Nephron progenitor cell (in vitro differentiated cells): Measurements from ENCODE around the gene KCNMA1.

Experiments used
- DNase-seq: peaks from one replicate; pipeline ENCODE4 v3.0.0; 2021
- H3K27ac Mint-ChIP-seq: 2 replicates; pipeline ENCODE4 v1.8.0; 2021; ENCODE audit warnings: mild to moderate bottlenecking, moderate library complexity, mixed read lengths
- H3K27me3 Mint-ChIP-seq: 2 replicates; pipeline ENCODE4 v1.8.0; 2021; ENCODE audit warnings: mild to moderate bottlenecking, low read depth, mixed read lengths; ENCODE audit not compliant: poor library complexity
- H3K36me3 Mint-ChIP-seq: 2 replicates; pipeline ENCODE4 v1.8.0; 2021; ENCODE audit warnings: low read depth, mixed read lengths
- H3K4me1 Mint-ChIP-seq: 2 replicates; pipeline ENCODE4 v1.8.0; 2021; ENCODE audit warnings: mixed read lengths
- H3K4me3 Mint-ChIP-seq: 2 replicates; pipeline ENCODE4 v1.8.0; 2021; ENCODE audit warnings: mild to moderate bottlenecking, moderate library complexity, mixed read lengths
- H3K9me3 Mint-ChIP-seq: 2 replicates; pipeline ENCODE4 v1.8.0; 2021; ENCODE audit warnings: mild to moderate bottlenecking, moderate library complexity, mixed read lengths
- TF ChIP-seq, protein P1 (sequence below): fragments of 200-600 bp; sonication (generic); IDR thresholded peaks from 2 replicates; pipeline ENCODE4 v1.5.0; 2021; ENCODE audit warnings: antibody characterized with exemption

KCNMA1 gene

GRCh38 chr10:77228559-77228958, 409.0 kb downstream of the KCNMA1 start:
- DNase-seq = no peak
- no peaks in the 10 kb centered on the region for H3K36me3 Mint-ChIP-seq
- no peak overlapping the region for H3K4me3 Mint-ChIP-seq
- TF ChIP-seq, protein P1, sequence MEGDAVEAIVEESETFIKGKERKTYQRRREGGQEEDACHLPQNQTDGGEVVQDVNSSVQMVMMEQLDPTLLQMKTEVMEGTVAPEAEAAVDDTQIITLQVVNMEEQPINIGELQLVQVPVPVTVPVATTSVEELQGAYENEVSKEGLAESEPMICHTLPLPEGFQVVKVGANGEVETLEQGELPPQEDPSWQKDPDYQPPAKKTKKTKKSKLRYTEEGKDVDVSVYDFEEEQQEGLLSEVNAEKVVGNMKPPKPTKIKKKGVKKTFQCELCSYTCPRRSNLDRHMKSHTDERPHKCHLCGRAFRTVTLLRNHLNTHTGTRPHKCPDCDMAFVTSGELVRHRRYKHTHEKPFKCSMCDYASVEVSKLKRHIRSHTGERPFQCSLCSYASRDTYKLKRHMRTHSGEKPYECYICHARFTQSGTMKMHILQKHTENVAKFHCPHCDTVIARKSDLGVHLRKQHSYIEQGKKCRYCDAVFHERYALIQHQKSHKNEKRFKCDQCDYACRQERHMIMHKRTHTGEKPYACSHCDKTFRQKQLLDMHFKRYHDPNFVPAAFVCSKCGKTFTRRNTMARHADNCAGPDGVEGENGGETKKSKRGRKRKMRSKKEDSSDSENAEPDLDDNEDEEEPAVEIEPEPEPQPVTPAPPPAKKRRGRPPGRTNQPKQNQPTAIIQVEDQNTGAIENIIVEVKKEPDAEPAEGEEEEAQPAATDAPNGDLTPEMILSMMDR = no peak
- peaks cover 11% of the 10 kb centered on the region for H3K4me1 Mint-ChIP-seq
- H3K9me3 Mint-ChIP-seq = peaks cover 2% of the 10 kb centered on the region
- H3K27me3 Mint-ChIP-seq = peaks cover 21% of the 10 kb centered on the region
- H3K27ac Mint-ChIP-seq = no peak overlapping the region

DNA sequence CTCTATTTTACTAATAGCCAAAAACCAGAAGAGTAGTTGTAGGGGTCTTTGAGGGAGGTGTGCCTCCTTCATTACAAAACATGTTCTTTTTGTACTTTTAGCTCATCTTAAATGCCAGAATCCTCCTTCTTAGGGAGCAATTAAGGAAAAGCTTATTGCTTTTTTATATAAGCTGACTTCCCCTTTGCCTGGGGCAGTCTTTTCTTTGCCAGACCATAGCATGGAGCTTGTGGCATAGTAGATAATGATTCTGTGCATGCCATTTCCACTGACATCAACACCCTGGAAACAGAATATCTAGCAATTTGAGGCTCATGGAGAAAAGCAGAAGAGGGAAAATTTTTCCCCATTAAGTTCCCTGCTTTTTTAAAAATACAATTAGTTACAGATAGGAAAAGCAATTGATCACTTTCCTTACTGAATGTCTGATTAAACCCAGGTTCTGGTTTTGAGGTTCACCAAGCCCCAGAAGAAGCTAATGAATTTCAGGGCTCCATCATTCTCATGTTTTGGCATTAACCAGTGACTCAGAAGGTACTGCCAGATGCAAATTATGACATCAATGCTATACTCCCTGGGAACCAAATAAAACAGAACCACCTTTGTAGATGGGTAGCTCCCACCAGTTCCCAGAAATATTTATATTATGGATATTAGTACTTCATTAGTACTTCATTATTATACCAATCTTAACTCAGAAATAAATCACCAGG, 410.6 kb downstream of the KCNMA1 start:
- no peak overlapping the region for H3K4me3 Mint-ChIP-seq
- peaks cover 21% of the 10 kb centered on the region for H3K27me3 Mint-ChIP-seq
- no peaks in the 10 kb centered on the region for H3K36me3 Mint-ChIP-seq
- TF ChIP-seq, protein P1 = no peak
- no peaks in the 10 kb centered on the region for H3K9me3 Mint-ChIP-seq
- DNase-seq = no peak
- H3K4me1 Mint-ChIP-seq = peaks cover 11% of the 10 kb centered on the region
- no peak overlapping the region for H3K27ac Mint-ChIP-seq

DNA sequence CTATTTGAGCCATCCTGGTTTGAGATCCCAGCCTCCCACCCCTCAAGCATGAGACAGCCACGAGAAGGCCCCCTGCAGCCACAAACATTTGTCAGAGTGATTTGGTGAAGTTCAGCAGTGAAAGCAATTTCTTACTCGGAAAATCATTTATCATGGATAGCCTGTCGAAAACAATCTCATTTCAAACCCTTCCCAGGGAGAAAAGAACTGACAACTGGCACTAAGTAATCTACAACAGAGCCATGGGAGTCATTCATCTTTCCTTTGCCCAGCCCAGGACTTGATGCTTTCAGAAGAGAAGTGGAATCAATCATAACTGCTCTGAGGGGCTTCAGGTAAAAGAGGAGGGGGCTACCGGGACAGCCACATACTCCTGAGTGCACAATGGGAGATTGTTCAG, 411.2 kb downstream of the KCNMA1 start:
- no peak for DNase-seq
- TF ChIP-seq, protein P1 = no peak
- H3K4me1 Mint-ChIP-seq = peaks cover 11% of the 10 kb centered on the region
- H3K4me3 Mint-ChIP-seq = no peak overlapping the region
- H3K9me3 Mint-ChIP-seq = no peaks in the 10 kb centered on the region
- no peaks in the 10 kb centered on the region for H3K36me3 Mint-ChIP-seq
- peaks cover 15% of the 10 kb centered on the region for H3K27me3 Mint-ChIP-seq
- no peak overlapping the region for H3K27ac Mint-ChIP-seq

- no peaks in the 10 kb centered on the region for H3K9me3 Mint-ChIP-seq
- TF ChIP-seq, protein P1 = no peak
- H3K27me3 Mint-ChIP-seq = peaks cover 15% of the 10 kb centered on the region
- no peak overlapping the region for H3K4me3 Mint-ChIP-seq
- H3K36me3 Mint-ChIP-seq = no peaks in the 10 kb centered on the region
- H3K27ac Mint-ChIP-seq = no peak overlapping the region
- DNase-seq = no peak
- peaks cover 14% of the 10 kb centered on the region for H3K4me1 Mint-ChIP-seq
Measured at GRCh38 chr10:77226020-77226419, 411.6 kb downstream of the KCNMA1 start.

DNA sequence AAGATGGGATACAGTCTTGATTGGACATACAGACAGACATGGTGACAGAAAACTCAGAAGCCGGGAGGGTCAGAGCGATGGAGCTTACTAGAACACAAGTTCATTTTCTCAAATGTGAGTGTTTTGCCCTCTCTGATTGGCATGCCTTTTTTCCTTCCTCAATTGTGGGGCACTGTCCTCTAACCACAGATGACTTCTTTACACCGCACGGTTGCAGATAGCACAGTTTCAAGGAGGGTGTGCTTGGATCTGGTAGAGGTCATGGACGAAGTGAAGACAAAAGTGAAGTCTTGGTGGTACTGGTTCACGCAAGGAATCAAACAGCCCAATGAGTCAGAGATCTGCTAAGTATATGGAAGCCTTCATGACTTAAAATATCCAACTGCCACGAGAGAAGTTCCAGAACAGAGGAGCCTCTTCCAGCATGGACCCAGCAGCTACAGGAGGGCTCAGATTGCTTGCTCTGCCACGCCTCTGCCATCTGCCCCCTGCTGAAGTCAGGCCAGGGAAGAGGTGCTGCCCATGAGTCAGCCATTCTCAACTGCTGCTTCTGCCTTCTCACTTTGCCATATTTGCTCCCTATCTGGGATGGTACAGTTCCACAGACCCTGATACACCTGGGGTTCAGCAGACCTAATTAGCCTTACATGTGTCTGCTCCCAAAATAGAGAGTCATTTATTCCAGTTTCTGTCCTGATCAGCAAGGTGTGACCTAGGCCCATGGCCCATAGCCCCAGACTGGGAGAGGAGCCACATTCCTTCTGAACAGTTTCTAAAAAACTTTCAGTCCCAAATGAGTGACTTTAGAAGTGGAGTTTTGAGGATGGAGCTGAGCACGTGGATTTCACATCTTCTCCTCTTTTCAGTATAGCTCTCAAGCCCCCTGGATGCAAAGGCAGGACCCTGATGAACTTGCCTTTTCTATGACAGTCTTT, 413.8 kb downstream of the KCNMA1 start:
- no peaks in the 10 kb centered on the region for H3K36me3 Mint-ChIP-seq
- H3K4me1 Mint-ChIP-seq = peaks cover 23% of the 10 kb centered on the region
- no peaks in the 10 kb centered on the region for H3K9me3 Mint-ChIP-seq
- TF ChIP-seq, protein P1 = no peak
- H3K4me3 Mint-ChIP-seq = no peak overlapping the region
- no peak for DNase-seq
- peaks cover 22% of the 10 kb centered on the region for H3K27me3 Mint-ChIP-seq
- H3K27ac Mint-ChIP-seq = no peak overlapping the region
